OCI-LY7 (cell line): Measurements from ENCODE around the gene DNAJC27. TPM values are rescaled to one million over a fixed set of nuclear protein-coding genes. Genes with fewer than 3 reads are reported as not detected.

ENCODE experiments used
- BruUV-seq: library from RNA; stranded (reverse); fragments of 400-500 nt; replicated peaks from 2 replicates; lab custom pipeline; 2021; lab: Mats Ljungman, UMichigan
- CTCF ChIA-PET: fragments of 300-600 bp; sonication (Branson Sonifier 250); formaldehyde crosslinking; loops from one replicate; lab custom pipeline; 2022; ENCODE audit warnings: antibody characterized with exemption; ENCODE audit not compliant: unreplicated experiment; lab: Charles Lee
- POLR2A ChIA-PET: fragments of 300-600 bp; sonication (Branson Sonifier 250); formaldehyde crosslinking; loops from one replicate; lab custom pipeline; 2022; ENCODE audit warnings: antibody characterized with exemption; lab: Charles Lee
- DNase-seq: peaks from one replicate; pipeline ENCODE4 v3.0.0-alpha.2; 2015; ENCODE audit warnings: low spot score
- H2AFZ ChIP-seq: fragments of 200-600 bp; sonication (generic), shearing (Covaris generic); 2 replicates; pipeline ENCODE4 v1.6.1; 2014; ENCODE audit warnings: mild to moderate bottlenecking, antibody characterized with exemption, low read length, moderate library complexity
- H3K27ac ChIP-seq: fragments of 200-600 bp; sonication (generic); 2 replicates; pipeline ENCODE4 v1.5.1; 2014; ENCODE audit warnings: mixed run types, low read depth, mild to moderate bottlenecking, moderate library complexity, low read length, inconsistent platforms; ENCODE audit not compliant: poor library complexity, severe bottlenecking
- H3K36me3 ChIP-seq: fragments of 200-600 bp; sonication (generic); 2 replicates; pipeline ENCODE4 v1.6.1; 2014; ENCODE audit warnings: mild to moderate bottlenecking, antibody characterized with exemption, low read length, moderate library complexity, mixed read lengths; ENCODE audit not compliant: insufficient read depth
- H3K4me1 ChIP-seq: fragments of 200-600 bp; sonication (generic); 2 replicates; pipeline ENCODE4 v1.5.1; 2014; ENCODE audit warnings: mild to moderate bottlenecking, low read length; ENCODE audit not compliant: insufficient read depth, poor library complexity, severe bottlenecking
- H3K4me2 ChIP-seq: fragments of 200-600 bp; sonication (generic); 2 replicates; pipeline ENCODE4 v1.6.1; 2014; ENCODE audit warnings: mild to moderate bottlenecking, low read length
- H3K4me3 ChIP-seq: fragments of 200-600 bp; sonication (generic); 2 replicates; pipeline ENCODE4 v1.5.1; 2014; ENCODE audit warnings: mild to moderate bottlenecking, low read depth, low read length; ENCODE audit not compliant: poor library complexity, severe bottlenecking
- H3K79me2 ChIP-seq: fragments of 200-600 bp; sonication (generic); 2 replicates; pipeline ENCODE4 v1.6.1; 2016; ENCODE audit warnings: low read depth, mild to moderate bottlenecking, low read length, moderate library complexity, mixed read lengths; ENCODE audit not compliant: insufficient read depth
- H3K9me2 ChIP-seq: fragments of 200-600 bp; sonication (generic); 2 replicates; pipeline ENCODE4 v1.6.1; 2016; ENCODE audit warnings: mild to moderate bottlenecking, low read length, mixed read lengths; ENCODE audit not compliant: insufficient read depth
- H3K9me3 ChIP-seq: fragments of 200-600 bp; sonication (generic); 2 replicates; pipeline ENCODE4 v1.6.1; 2014; ENCODE audit warnings: mild to moderate bottlenecking, mixed run types, low read length, mixed read lengths
- H4K20me1 ChIP-seq: fragments of 200-600 bp; sonication (generic); 2 replicates; pipeline ENCODE4 v1.6.1; 2014; ENCODE audit warnings: mild to moderate bottlenecking, antibody characterized with exemption, low read length, moderate library complexity, mixed read lengths; ENCODE audit not compliant: insufficient read depth
- CTCF ChIP-seq: fragments of 200-600 bp; sonication (generic); conservative IDR thresholded peaks from 2 replicates; pipeline ENCODE4 v1.5.1; 2014; ENCODE audit warnings: mild to moderate bottlenecking, antibody characterized with exemption, low read length, moderate library complexity, mixed read lengths
- EZH2phosphoT487 ChIP-seq: fragments of 200-600 bp; sonication (generic); IDR thresholded peaks from 2 replicates; pipeline ENCODE4 v1.6.1; 2018; ENCODE audit warnings: low read depth, borderline replicate concordance, mild to moderate bottlenecking, mixed run types, antibody characterized with exemption, low read length, moderate library complexity, mixed read lengths
- intact Hi-C: fragments of 100-400 bp; cut with micrococcal nuclease; formaldehyde crosslinking; loops from one replicate; pipeline ENCODE4 v1.10.0; 2022; ENCODE audit not compliant: unreplicated experiment
- total RNA-seq, 2 experiments: library from RNA; depleted of rRNA in 1 of 2; stranded (reverse); fragments of >200 nt in 1 of 2; shearing (Covaris generic) in 1 of 2; gene quantifications; 2 replicates each; pipeline ENCODE4 v1.2.3, GENCODE V29; 2014 to 2022

The DNAJC27 gene
- total RNA-seq, 2 experiments from 2014 or later = 3.6 to 6.6 TPM

GRCh38 chr2:25002066-25002465 lies 30.3 kb upstream of the DNAJC27 start:
- no peak for DNase-seq
- H2AFZ ChIP-seq = no peak overlapping the region
- BruUV-seq = no TSS peak
- no peaks in the 10 kb centered on the region for H3K79me2 ChIP-seq
- POLR2A ChIA-PET = interaction anchor here (0.6 to 0.8 kb wide), 2 partner anchors 24 to 790 kb away, joined by 3 read pairs; no protein-coding TSS in a partner anchor
- H3K9me2 ChIP-seq = no peaks in the 10 kb centered on the region
- CTCF ChIA-PET = no interaction called here
- TF ChIP-seq EZH2phosphoT487 = no peak
- no peak for TF ChIP-seq CTCF
- no peaks in the 10 kb centered on the region for H3K9me3 ChIP-seq
- H3K4me3 ChIP-seq = no peak overlapping the region
- H4K20me1 ChIP-seq = no peaks in the 10 kb centered on the region
- no peak overlapping the region for H3K27ac ChIP-seq
- H3K36me3 ChIP-seq = no peaks in the 10 kb centered on the region
- intact Hi-C loops = no loop called here
- H3K4me2 ChIP-seq = no peak overlapping the region
- no peaks in the 10 kb centered on the region for H3K4me1 ChIP-seq

DNA sequence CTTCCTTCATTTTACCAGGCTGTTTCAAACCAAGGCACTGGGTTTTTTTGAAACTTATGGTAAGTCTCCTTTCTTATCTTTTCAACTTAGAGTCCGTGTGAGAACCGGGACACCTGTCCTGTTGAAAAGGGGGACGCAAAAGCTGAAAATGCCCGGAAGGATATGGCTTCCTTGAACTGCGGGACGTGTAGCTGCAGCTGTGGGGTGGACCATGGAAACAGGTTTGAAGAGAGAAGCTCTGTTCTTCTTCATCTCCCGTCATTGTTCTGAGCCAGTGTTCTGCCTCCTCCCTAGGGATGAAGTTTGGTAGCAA lies 29.5 kb upstream of the DNAJC27 start:
- Histone ChIP-seq H3K9me2 (no peaks in the 10 kb centered on the region), H3K4me1 (no peaks in the 10 kb centered on the region), H3K36me3 (no peaks in the 10 kb centered on the region), H3K4me3 (no peak overlapping the region), H2AFZ (no peak overlapping the region), H3K4me2 (no peak overlapping the region), H3K79me2 (no peaks in the 10 kb centered on the region), H3K9me3 (no peaks in the 10 kb centered on the region), H3K27ac (no peak overlapping the region), H4K20me1 (no peaks in the 10 kb centered on the region)
- intact Hi-C loops = no loop called here
- ChIA-PET POLR2A (no interaction called here), CTCF (no interaction called here)
- TF ChIP-seq CTCF = no peak
- TF ChIP-seq EZH2phosphoT487 = no peak
- no peak for DNase-seq
- BruUV-seq = no TSS peak

- H2AFZ ChIP-seq = no peak overlapping the region
- POLR2A ChIA-PET = no interaction called here
- no peak overlapping the region for H3K27ac ChIP-seq
Measured at GRCh38 chr2:25000503-25001324, 29.0 kb upstream of the DNAJC27 start.

More at GRCh38 chr2:25000503-25001324, 29.0 kb upstream of the DNAJC27 start:
- DNase-seq = no peak
- TF ChIP-seq CTCF = no peak
- TF ChIP-seq EZH2phosphoT487 = no peak
- intact Hi-C loops = no loop called here
- no peaks in the 10 kb centered on the region for H3K36me3 ChIP-seq
- H3K9me2 ChIP-seq = no peaks in the 10 kb centered on the region
- CTCF ChIA-PET = no interaction called here
- H4K20me1 ChIP-seq = no peaks in the 10 kb centered on the region
- H3K9me3 ChIP-seq = no peaks in the 10 kb centered on the region
- no TSS peak for BruUV-seq
- no peaks in the 10 kb centered on the region for H3K4me1 ChIP-seq
- H3K4me2 ChIP-seq = no peak overlapping the region
- no peak overlapping the region for H3K4me3 ChIP-seq
- H3K79me2 ChIP-seq = no peaks in the 10 kb centered on the region
